OCI-LY1 (cell line): ENCODE results near the gene CHRM1.

ENCODE experiments used
- EZH2 ChIP-seq: fragments of 200-600 bp; sonication (generic), shearing (Covaris generic); IDR thresholded peaks from 2 replicates; pipeline ENCODE4 v1.8.0; 2017; ENCODE audit warnings: borderline replicate concordance, mixed run types, mild to moderate bottlenecking, antibody characterized with exemption, low read length, moderate library complexity, mixed read lengths
- TF ChIP-seq, protein P1 (sequence below): fragments of 200-600 bp; sonication (generic), shearing (Covaris generic); IDR thresholded peaks from 2 replicates; pipeline ENCODE4 v1.5.1; 2017; ENCODE audit warnings: mild to moderate bottlenecking, antibody characterized with exemption, low read length, moderate library complexity, mixed read lengths

GRCh38 chr11:62928011-62928410, 6.8 kb upstream of the CHRM1 start:
- TF ChIP-seq, protein P1, sequence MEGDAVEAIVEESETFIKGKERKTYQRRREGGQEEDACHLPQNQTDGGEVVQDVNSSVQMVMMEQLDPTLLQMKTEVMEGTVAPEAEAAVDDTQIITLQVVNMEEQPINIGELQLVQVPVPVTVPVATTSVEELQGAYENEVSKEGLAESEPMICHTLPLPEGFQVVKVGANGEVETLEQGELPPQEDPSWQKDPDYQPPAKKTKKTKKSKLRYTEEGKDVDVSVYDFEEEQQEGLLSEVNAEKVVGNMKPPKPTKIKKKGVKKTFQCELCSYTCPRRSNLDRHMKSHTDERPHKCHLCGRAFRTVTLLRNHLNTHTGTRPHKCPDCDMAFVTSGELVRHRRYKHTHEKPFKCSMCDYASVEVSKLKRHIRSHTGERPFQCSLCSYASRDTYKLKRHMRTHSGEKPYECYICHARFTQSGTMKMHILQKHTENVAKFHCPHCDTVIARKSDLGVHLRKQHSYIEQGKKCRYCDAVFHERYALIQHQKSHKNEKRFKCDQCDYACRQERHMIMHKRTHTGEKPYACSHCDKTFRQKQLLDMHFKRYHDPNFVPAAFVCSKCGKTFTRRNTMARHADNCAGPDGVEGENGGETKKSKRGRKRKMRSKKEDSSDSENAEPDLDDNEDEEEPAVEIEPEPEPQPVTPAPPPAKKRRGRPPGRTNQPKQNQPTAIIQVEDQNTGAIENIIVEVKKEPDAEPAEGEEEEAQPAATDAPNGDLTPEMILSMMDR: no peak
- TF ChIP-seq EZH2: no peak
